Measurements from ENCODE around the gene CYP1B1.
"Not testable (repeated sequence)": the region's sequence is repeated elsewhere in the genome, so short reads cannot be mapped to it uniquely, and the experiment has no call there.

The CYP1B1 gene

GRCh38 chr2:38026846-38027245 lies 49.1 kb downstream of the CYP1B1 start:
- no peak overlapping the region for H3K4me3 ChIP-seq (ENCODE audit: low read depth, low read length)
- TF ChIP-seq CTCF (IDR thresholded peaks at IDR 0.05; ENCODE audit: low read depth, low read length) (no peak), MAX (IDR thresholded peaks at IDR 0.05; ENCODE audit: low read depth, low read length) (no peak), POLR2A (IDR thresholded peaks at IDR 0.05; ENCODE audit: extremely low read depth, insufficient read length) (no peak), MYC (IDR thresholded peaks at IDR 0.05; ENCODE audit: low read depth, low read length) (no peak)
- no peak for DNase-seq (ENCODE audit: low read depth)

GRCh38 chr2:38021589-38021988 lies 54.4 kb downstream of the CYP1B1 start:
- TF ChIP-seq MAX (IDR thresholded peaks at IDR 0.05; ENCODE audit: low read depth, low read length) (no peak), CTCF (IDR thresholded peaks at IDR 0.05; ENCODE audit: low read depth, low read length) (no peak), POLR2A (IDR thresholded peaks at IDR 0.05; ENCODE audit: extremely low read depth, insufficient read length) (no peak), MYC (IDR thresholded peaks at IDR 0.05; ENCODE audit: low read depth, low read length) (no peak)
- no peak overlapping the region for H3K4me3 ChIP-seq (ENCODE audit: low read depth, low read length)
- no peak for DNase-seq (ENCODE audit: low read depth)

- DNase-seq (ENCODE audit: low read depth); H3K4me3 ChIP-seq (ENCODE audit: low read depth, low read length): not testable (repeated sequence)
Measured at GRCh38 chr2:38020359-38021069, 55.4 kb downstream of the CYP1B1 start.

GRCh38 chr2:38017836-38018235 lies 58.1 kb downstream of the CYP1B1 start:
- TF ChIP-seq CTCF (IDR thresholded peaks at IDR 0.05; ENCODE audit: low read depth, low read length) (no peak), MAX (IDR thresholded peaks at IDR 0.05; ENCODE audit: low read depth, low read length) (no peak), POLR2A (IDR thresholded peaks at IDR 0.05; ENCODE audit: extremely low read depth, insufficient read length) (no peak), MYC (IDR thresholded peaks at IDR 0.05; ENCODE audit: low read depth, low read length) (no peak)
- no peak overlapping the region for H3K4me3 ChIP-seq (ENCODE audit: low read depth, low read length)
- DNase-seq (ENCODE audit: low read depth), result no peak
